HG02610 (cell line): ENCODE data around the gene THSD4.

Experiments
- ATAC-seq: cut with Tn5 transposase; IDR thresholded peaks from one replicate; pipeline ENCODE4 v1.9.1; 2021; ENCODE audit warnings: mild to moderate bottlenecking, moderate library complexity; ENCODE audit not compliant: unreplicated experiment

Gene THSD4

GRCh38 chr15:71463156-71463665 is 347.9 kb downstream of the THSD4 start:
- ATAC-seq = no peak

DNA sequence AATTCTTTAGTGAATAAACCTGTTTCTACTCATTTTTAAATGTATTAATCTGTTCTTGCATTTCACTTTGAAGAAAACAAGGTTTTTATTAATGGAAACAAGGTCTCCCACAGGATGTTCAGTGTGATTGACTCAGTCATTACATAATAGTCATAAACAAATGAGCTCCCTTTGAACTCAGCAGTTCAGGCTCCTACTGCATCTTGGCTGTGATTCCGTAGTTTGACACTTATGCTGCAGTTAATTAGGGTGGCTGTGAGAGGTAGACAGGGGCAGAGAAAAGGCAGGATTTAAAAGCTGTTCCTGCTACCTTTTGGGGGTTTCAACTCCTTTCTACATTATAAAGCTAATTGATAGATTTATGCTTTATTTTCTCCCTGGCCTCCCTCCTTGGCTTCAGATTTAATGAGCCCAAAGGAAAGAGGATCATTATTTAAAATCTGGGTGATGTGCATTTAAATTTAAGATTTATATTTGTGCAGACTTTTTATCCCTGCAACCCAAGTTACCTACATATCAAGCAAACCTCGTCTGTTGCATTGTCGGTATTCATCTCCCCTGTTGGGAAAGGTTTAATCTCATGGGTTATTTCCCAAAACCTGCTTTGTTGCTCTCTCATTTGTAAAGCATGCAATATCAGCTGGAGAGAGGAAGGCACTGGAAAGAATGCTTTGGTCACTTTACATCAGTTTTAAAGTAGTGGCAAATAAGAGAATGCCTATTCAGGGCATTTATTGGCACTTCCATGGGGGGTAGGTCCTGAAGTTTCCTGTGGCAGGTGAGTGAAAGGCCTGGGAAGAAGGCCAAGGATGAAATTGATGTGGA is 350.1 kb downstream of the THSD4 start:
- ATAC-seq = no peak

DNA sequence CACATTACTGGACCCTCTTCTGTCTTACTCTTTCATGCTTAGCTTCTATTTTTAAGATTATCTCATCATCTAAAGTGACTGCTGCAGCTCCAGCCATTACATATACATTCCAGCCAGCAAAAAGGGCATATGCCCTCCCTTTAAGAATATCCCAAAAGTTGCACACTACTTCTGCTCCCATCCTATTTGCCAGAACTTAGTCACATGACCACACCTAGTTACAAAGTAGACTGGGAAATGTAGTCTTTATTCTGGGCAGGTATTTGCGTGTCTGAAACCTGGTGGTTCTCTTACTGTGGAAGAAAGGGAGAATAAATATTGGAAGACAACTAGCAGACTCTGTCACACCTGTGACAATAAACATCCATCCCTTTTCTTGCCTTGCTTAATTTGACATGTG is 353.4 kb downstream of the THSD4 start:
- ATAC-seq = no peak

DNA sequence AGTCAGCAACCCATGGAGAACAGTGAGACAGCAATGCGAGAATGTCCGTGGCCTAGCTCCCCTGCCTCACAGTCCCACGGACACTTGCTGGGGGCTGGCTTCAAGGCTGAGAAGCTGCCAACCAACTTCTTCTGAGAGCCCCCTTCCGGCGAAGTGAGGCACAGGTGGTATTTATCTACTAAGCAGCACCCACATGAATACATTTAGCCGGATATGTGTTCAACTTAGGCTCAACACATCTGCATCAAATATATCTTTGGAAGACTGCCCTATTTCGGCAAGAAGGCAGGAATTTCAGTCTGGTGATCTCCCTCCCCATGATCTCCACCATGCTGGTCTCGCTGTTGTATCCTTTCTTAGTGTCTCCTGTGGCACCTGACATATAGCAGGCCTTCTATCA is 354.1 kb downstream of the THSD4 start:
- no peak for ATAC-seq

GRCh38 chr15:71471347-71471746 is 356.1 kb downstream of the THSD4 start:
- ATAC-seq = no peak

GRCh38 chr15:71472566-71472965 is 357.3 kb downstream of the THSD4 start:
- no peak for ATAC-seq

DNA sequence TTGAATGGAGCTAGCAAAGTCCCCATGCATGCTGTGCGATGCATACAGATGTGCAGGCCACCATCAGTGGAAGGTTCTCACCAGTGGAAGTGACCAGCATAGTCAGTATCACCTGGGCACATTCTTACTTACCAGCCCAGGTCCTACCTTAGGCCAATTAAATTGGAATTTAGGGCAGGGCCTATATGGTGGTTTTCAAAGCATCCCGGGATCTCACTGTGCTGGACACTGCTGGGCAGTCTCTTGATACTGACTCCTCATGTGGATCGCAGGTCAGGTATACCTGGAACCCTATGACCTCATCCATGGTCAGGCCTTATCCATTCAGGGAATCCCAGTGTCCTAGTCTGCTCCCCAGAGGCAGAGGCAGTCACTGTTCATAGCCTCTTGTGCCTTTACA is 358.5 kb downstream of the THSD4 start:
- no peak for ATAC-seq

GRCh38 chr15:71476823-71477222 is 361.6 kb downstream of the THSD4 start:
- ATAC-seq = no peak

- ATAC-seq = no peak
Measured at GRCh38 chr15:71480556-71480955, 365.3 kb downstream of the THSD4 start.

DNA sequence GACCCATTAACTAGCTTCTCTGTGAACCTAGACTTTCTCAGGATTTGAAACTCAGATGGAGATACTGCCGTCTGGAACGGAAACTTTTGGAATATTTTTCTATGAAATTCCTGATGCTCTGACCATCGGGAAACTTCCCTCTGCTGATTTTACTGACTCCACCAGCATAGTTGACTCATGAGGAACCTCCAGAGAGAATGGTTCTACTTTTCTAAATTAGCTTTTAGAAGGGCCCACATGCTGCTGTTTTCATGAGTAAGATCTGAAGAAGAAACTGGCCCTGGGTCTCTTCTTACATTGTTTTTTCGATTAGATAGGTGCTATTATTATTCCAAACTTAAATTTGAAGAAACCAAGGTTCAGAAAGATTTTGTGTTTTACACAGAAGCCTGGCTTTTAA is 368.8 kb downstream of the THSD4 start:
- no peak for ATAC-seq

- ATAC-seq = no peak
Measured at GRCh38 chr15:71485094-71485693, 369.9 kb downstream of the THSD4 start.

DNA sequence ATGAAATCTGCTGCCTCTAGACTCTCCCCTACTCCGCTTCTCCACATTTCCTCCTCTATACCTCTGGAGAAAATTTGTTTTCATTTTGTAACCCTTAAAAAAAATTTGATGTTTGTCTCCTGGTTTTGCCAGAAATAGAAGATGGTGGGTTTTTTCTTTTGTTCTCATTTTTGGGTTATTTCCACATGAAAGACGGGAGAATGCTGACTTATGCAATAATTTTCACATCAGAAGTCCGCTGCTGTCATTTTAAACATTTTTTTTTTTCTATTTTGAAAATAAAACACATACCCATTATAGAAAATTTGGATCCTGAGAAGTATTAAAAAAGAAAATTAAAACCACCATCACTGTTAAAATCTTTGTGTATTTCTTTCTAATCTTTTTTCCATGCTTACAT is 374.3 kb downstream of the THSD4 start:
- no peak for ATAC-seq

DNA sequence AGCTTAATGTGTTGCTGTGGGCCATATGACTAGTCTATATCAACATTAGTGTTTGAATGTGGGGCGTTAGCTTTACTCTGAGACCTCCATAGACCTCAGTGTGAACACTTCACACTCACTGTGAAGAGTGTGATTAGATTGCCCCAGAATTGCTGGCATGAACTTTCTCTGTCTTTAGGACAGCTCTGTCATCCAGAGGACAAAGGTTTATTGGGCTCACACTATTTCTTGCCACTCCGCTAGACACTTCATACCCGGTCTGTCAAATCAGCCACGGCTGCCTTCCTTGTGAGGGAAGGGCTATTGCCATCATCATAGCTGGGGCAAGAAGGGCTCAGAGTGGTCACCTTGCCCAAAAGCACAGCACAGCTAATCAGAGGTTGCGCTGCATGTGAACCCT is 378.3 kb downstream of the THSD4 start:
- ATAC-seq = no peak

GRCh38 chr15:71494563-71495397 is 379.5 kb downstream of the THSD4 start:
- ATAC-seq = no peak

GRCh38 chr15:71495398-71495780 is 380.1 kb downstream of the THSD4 start:
- ATAC-seq = no peak

DNA sequence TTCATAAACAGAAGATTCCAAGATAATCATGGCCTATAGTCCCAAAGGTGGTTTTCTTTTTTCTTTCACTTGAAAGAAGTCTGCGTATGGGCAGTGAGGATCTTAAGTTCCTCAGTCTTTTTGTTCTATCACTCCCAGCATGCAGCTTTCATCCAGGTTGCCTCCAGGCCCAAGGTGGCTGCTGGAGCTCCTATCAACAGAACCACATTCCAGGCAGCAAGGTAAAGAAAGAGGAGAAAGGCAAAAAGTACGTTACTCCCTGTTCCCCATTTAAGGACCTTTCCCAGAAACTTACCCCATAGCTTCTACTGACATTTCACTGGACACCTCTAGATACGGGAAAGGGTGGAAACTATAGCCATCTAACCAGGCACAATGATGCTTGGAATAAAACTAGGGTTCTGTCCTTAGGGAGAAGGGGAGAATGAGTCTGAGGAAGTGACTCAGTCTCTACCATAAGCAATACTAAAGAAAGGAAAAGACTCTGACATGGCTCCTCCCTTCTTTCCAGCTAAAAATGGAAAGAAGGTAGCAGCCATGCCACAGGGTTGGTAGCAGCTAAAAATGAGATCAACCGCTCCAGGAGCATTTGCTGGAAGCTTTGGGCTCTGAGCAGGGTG is 381.2 kb downstream of the THSD4 start:
- ATAC-seq = no peak

DNA sequence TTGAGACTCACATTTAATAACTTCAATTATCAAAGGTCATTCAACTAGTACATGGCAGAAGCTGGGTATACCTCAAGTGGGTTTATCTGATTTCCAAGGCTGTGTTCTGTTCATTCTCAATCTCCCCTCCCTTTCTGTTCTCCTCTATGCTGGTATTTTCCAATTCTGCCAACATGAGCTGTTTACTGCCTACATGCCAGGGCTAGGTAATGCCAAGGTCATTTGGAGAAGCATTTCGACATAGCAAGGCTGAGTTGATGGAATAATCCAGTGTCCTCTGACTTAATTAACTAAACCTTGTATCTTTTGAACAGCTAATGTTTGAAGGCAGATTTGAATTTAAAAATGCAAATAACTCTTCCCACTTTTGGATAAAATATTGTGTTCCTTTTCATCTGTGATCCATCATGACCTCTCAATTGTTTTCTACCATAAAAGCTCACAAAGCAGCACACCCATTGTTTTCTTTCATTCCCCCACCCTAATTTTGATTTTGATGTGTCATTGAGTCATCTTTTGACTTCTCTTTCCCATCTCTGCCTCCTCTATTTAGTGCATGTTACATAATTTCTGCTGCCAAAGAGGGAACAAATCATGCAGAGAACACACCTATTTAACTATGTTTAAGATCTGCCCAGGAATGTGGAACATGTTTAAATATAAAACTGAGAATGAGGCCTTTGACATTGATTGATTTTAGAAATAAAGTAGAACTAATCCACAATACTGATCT is 386.2 kb downstream of the THSD4 start:
- no peak for ATAC-seq

GRCh38 chr15:71502077-71502432 is 386.8 kb downstream of the THSD4 start:
- ATAC-seq = no peak

DNA sequence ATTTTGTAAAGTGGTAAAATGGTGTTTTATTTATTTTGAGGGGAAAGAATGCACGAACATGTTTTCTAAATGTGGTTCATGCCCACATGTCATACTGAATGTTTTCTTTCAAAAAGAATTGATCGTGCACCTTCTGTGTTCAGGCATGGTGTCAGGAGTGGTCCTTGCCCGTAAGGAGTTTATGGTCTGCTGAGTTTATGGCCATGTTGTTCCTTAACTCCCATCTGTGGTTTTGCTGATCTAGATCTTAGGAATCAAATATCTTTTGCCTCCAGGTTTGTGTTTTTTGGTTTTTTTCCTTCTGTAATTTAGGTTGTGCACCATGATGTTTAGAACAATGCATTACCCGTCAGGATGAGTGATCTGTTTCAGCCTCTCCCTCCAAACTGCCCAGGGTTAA is 390.7 kb downstream of the THSD4 start:
- no peak for ATAC-seq

GRCh38 chr15:71506946-71507345 is 391.7 kb downstream of the THSD4 start:
- no peak for ATAC-seq
